T-helper 2 cell (primary cell): ENCODE results near the gene PIK3R5.
"Not testable (repeated sequence)": the region's sequence is repeated elsewhere in the genome, so short reads cannot be mapped to it uniquely, and the experiment has no call there.

Experiments used
- DNase-seq, 5 experiments: peaks; one replicate each; pipeline versions ENCODE4 v3.0.0 to v3.0.0-alpha.2; 2012 to 2022

Gene PIK3R5

GRCh38 chr17:8985054-8985701 is 19.7 kb upstream of the PIK3R5 start:
- no peak for DNase-seq

- not testable (repeated sequence) for DNase-seq
These were observed 18.7 kb upstream of the PIK3R5 start for GRCh38 chr17:8984225-8984624.

DNA sequence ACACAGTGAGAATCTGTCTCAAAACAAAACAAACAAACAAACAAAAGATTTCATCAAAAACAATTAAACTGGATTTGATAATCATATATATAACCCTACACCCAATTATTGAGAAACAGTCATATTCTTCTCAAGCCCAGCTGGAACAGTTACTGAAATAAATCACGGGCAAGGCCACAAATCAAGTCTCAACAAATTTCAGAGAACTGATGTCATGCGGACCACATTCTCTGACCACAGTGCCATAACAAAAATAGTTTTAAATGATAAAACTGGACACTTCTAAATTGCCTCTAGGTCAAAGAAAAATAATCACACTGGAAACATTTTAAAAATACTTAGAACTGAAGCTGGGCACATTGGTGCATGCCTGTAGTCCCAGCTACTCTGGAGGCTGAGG is 15.9 kb upstream of the PIK3R5 start:
- no peak for DNase-seq

DNA sequence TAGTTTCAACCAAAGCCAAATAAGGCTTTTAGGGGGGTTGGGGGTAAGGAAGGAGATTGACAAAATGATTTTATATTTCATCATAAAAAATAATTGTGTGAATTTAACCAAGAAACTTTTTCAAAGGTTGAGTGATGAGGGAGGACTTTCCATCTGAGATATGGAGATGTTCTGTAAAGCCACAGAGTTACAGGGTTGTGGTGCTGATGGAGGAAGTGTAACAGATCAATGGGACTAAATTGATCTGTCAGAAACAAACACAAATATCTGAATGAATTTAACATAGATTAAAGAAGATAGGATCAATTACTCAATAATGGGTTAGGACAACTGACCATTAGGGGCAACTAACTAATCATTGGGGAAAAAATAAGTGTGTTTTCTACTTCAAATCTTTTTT is 14.2 kb upstream of the PIK3R5 start:
- DNase-seq: no peak

DNA sequence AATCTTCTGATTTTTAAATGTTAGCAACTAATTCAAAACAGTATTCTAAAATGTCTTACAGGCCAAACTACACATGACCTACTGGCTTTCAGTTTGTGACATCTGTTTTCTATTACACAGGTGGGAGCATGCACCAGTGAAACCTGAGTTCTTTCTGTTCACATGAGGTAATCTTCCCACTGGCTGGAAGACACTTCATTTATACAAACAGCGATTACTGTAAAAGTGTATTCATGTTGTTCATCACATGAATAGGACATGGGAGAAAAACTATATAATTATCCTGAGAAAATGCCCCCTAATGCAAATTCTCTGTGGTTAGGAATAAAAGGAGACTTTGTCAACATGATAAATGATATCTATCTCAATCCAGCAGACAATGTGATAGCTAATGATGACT is 11.1 kb upstream of the PIK3R5 start:
- no peak for DNase-seq

DNA sequence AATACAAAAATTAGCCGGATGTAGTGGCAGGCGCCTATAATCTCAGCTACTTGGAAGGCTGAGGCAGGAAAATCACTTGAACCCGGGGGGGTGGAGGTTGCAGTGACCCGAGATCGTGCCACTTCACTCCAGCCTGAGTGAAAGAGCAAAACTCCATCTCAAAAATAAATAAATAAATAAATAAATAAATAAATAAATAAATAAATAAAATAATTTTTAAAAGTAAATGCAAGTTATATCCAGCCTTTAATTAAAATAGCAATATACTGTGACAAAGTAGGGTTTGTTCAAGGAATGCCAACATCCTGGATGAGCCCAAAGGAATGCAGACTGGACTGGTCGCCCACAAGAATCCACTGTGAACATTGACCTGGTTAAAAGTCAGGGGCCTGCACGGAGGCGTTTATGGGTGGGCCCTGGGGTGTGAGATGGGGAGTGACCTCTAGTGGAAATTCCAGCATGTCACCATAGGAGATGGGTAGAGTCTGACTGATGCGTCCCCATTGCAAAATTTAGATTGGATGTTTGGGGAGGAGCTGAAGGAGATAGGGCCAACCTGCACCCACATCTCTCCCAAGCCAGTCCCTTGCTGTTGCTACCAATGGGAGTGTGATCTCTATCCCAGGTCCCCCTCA is 9.7 kb upstream of the PIK3R5 start:
- DNase-seq: no peak

DNA sequence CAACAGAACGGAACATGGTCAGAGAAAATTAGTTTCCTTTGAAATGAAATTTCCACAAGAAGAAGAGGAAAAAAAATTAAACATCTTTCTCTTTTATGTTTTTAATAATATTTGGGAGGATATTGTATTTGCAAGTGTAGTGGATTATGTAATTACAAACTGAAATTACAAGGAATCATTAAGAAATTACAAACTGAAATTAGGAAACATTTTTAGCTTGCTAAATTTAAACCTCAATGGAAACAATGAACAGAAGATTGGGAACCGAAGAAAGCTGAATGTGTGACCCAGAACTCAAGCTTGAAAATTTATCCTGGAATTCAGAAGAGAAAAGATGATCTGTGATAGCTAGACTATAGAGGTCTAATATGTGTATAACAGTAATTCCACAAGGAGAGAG is 4.4 kb upstream of the PIK3R5 start:
- no peak for DNase-seq

DNA sequence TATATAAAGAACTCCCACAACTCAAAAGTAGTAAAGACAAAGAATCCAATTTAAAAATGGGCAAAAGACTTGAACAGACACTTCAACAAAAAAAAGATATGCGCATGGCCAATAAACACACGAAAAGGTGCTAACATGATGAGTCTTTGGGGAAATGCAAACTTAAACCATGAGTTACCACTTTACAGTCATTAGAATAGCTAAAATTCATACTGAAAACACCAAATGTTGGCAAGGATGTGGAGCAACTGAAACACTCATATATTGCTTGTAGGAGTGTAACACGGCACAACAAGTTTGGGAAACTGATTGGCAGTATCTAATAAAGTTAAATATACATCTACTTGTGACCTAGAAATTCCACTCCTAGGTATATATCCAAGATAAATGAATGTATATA is 3.0 kb upstream of the PIK3R5 start:
- no peak for DNase-seq

- no peak for DNase-seq
These were observed 2.4 kb upstream of the PIK3R5 start for GRCh38 chr17:8967861-8968260.

DNA sequence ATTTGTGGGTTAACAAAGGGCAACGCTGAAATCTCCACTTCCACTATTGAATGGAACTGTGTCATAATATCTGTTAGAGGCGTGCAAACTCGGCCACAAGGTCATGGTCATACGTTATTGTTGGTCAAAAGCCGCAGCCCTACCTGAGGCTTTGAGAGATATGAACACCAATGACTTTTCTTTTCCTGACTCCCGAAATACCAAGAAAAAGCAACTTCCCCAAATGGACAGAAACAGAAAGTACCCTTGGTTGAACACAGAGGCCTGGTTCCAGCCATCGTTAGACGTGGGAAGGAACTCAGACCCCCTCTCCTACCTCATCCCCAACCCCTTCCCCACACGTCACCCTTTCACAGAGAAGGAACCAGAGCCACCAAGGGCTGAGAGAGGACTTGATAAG is 1.4 kb upstream of the PIK3R5 start:
- no peak for DNase-seq

- DNase-seq: peak in 3 of 5 experiments; percentile 9 to 71 (median 58)
These were observed 610 bp downstream of the PIK3R5 start for GRCh38 chr17:8964801-8965393.

GRCh38 chr17:8963647-8964258 is 1.8 kb downstream of the PIK3R5 start:
- DNase-seq: no peak

DNA sequence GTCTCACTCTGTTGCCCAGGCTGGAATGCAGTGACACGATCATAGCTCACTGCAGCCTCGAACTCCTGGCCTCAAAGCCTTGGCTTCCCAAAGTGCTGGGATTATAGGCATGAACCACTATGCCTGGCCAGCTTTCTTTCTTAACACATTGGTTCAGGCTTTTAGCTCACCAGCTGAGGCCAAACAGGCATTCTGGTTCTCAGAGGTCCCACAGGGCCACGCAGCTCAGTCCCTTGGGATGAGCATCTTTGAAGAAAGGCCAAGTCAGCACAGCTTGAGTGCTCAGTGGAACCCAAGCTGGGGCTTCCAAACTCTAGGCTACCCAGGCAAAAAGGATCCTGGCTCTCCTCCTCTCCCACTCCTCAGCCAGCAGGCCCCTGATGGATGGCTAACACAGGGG is 2.5 kb downstream of the PIK3R5 start:
- no peak for DNase-seq

- no peak for DNase-seq
These were observed 3.7 kb downstream of the PIK3R5 start for GRCh38 chr17:8961829-8962228.

- no peak for DNase-seq
These were observed 5.0 kb downstream of the PIK3R5 start for GRCh38 chr17:8960325-8961140.

GRCh38 chr17:8959312-8959918 is 6.1 kb downstream of the PIK3R5 start:
- no peak for DNase-seq

DNA sequence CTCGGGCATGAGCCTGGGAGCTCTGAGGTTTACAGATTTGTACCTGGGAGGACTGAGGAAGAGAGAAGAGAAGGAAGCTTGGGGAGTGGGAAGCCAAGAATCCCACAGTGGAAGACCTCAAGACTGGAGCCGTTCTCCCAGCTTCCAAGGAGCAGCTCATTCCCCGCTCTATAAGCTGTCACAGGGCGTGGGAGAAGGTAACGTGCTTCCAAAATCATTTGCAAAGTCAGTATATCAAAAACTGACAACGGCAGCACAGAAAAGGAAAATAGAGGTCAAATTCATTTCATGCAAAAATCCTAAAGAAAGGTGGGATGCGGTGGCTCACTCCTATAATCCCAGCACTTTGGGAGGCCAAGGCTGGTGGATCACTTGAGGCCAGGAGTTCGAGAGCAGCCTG is 7.8 kb downstream of the PIK3R5 start:
- no peak for DNase-seq

DNA sequence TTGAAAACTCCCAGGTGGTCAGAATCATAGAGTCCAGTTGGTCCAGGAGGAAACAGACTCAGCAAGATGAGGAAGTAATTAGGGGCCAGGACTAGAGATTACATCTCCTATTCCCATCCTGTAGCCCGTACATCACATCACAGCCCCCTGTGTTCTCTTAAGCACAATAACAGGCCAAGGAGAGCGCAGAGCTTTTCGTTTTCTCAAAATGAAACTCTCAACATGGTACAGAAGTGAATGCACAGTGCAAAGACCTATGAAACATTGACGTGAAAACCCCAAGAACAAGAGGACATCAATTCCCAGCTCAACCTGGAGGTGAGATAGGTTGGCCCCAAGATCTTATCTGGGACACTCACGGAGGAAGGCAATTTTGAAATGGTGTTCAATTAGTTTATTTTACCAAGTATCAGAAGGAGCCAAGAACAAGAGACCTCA is 9.0 kb downstream of the PIK3R5 start:
- DNase-seq: peak in 1 of 5 experiments; percentile 87

DNA sequence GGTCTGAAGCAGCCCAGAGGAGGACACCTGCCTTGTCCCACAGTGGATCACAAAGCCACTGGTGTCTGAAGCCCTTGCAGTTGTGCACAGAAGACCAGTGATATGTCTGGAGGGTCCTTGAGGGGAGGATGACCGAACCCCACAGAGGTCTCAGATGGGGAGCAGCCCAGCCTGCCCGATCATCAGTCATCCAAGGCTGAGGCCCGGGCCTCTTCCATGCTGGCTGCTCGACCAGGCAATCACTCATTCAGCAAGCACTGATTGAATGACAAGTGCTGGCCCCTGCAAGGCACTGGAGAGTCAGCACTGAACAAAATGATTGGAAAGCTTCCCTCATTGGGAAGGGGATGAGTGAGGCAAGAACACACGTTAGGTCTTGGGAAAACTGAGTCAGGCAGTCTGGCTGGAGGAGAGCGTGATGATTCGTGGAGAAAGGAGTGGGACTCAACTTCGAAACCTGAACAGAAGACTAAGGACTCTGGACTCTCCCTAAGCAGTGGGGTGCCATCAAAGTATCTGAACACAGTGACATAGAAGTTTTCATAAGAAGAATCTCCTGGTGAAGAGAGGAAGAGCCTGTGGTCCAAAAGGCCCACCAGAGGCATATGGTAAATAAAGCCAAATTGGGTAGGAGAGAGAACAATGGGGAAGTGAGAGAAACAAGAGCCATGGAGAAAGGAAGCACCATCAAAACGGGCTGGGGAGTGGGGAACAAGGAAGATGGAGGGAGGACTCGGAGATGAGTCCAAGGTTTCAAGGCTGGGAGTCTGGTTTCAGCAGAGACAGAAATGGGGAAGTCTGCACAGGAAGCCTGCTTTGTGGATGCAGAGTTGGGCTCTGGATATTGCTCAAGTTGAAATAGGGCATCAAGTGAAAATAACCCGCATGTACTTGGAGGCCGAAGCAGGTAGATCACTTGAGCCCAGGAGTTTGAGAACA is 10.2 kb downstream of the PIK3R5 start:
- DNase-seq: no peak

- DNase-seq: peak; percentile 45 to 90 (median 70)
These were observed 11.2 kb downstream of the PIK3R5 start for GRCh38 chr17:8954339-8954738.

DNA sequence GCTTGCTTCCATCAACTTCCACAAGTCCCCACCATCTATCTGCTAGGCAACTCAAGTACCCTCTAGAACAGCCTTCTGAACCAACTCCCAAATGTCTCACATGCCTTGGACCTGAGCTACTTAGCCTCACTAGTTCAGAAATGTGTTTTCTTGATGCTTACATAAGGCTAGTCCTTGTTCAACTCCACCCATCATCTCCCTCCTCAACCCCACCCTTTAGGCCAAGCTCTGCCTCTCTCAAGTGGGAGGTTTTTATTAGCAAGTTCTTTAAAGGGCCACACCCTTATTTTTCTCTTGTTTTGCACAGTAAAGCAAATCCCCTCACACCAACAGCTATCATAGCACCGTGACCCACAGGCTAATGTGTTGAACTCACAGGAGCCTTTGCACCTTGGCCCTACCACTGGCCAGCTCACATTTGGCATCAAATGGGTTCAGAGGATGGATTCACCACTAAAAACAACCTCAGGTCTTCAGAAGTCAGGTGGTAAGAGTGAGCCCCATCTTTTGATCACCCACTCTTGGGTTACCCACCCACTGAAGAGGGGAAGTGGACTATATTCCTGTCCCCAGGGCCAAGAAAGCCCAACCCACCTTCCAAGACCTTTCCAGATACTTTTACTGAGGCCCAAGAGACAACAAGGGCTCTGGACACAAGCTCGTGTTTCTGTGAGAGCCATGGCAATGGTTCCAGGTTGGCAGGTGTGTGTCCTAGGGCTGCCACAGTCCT is 12.2 kb downstream of the PIK3R5 start:
- peak in 1 of 5 experiments; percentile 48 for DNase-seq
